OCI-LY7 (cell line): ENCODE results near the gene PPP2R5C.

Source experiments
- EZH2phosphoT487 ChIP-seq: fragments of 200-600 bp; sonication (generic); IDR thresholded peaks from 2 replicates; pipeline ENCODE4 v1.6.1; 2018; ENCODE audit warnings: low read depth, borderline replicate concordance, mild to moderate bottlenecking, mixed run types, antibody characterized with exemption, low read length, moderate library complexity, mixed read lengths
- TF ChIP-seq, protein P1 (sequence below): fragments of 200-600 bp; sonication (generic); conservative IDR thresholded peaks from 2 replicates; pipeline ENCODE4 v1.5.1; 2014; ENCODE audit warnings: mild to moderate bottlenecking, antibody characterized with exemption, low read length, moderate library complexity, mixed read lengths

- TF ChIP-seq, protein P1, sequence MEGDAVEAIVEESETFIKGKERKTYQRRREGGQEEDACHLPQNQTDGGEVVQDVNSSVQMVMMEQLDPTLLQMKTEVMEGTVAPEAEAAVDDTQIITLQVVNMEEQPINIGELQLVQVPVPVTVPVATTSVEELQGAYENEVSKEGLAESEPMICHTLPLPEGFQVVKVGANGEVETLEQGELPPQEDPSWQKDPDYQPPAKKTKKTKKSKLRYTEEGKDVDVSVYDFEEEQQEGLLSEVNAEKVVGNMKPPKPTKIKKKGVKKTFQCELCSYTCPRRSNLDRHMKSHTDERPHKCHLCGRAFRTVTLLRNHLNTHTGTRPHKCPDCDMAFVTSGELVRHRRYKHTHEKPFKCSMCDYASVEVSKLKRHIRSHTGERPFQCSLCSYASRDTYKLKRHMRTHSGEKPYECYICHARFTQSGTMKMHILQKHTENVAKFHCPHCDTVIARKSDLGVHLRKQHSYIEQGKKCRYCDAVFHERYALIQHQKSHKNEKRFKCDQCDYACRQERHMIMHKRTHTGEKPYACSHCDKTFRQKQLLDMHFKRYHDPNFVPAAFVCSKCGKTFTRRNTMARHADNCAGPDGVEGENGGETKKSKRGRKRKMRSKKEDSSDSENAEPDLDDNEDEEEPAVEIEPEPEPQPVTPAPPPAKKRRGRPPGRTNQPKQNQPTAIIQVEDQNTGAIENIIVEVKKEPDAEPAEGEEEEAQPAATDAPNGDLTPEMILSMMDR: no peak
- no peak for TF ChIP-seq EZH2phosphoT487
Observed at GRCh38 chr14:101963656-101964296, 202.3 kb downstream of the PPP2R5C start.
